Measurements from ENCODE around the gene QPCT.
A peak's percentile ranks its signal among the peaks of the same experiment; 100 is the strongest.

The QPCT gene

GRCh38 chr2:37324786-37325624, 19.4 kb upstream of the QPCT start, which contains the start of gene PRKD3:
TSS of gene PRKD3 (minus strand) at chr2:37324833. CDS start at chr2:37316524, 8,309 bp downstream.
- DNase-seq (ENCODE audit: low read depth): peak; percentile 42
- TF ChIP-seq CTCF (IDR thresholded peaks at IDR 0.05; ENCODE audit: low read length, missing control alignments): no peak
- peak within 1 kb of the TSS; percentile 77 for H3K4me3 ChIP-seq (replicated peaks; ENCODE audit: low read depth, low read length)

- no peak for TF ChIP-seq CTCF (IDR thresholded peaks at IDR 0.05; ENCODE audit: low read length, missing control alignments)
- H3K4me3 ChIP-seq (replicated peaks; ENCODE audit: low read depth, low read length): peak overlapping the region; percentile 77
- no peak for DNase-seq (ENCODE audit: low read depth)
Measured at GRCh38 chr2:37325625-37326071, 18.8 kb upstream of the QPCT start.

- peak; percentile 91 for DNase-seq (ENCODE audit: low read depth)
- TF ChIP-seq CTCF (IDR thresholded peaks at IDR 0.05; ENCODE audit: low read length, missing control alignments): no peak
- H3K4me3 ChIP-seq (replicated peaks; ENCODE audit: low read depth, low read length): peak overlapping the region; percentile 36
Measured at GRCh38 chr2:37326285-37326684, 18.1 kb upstream of the QPCT start.

GRCh38 chr2:37326866-37327634, 17.4 kb upstream of the QPCT start:
- TF ChIP-seq CTCF (IDR thresholded peaks at IDR 0.05; ENCODE audit: low read length, missing control alignments): no peak
- no peak overlapping the region for H3K4me3 ChIP-seq (replicated peaks; ENCODE audit: low read depth, low read length)
- DNase-seq (ENCODE audit: low read depth): no peak

- H3K4me3 ChIP-seq (replicated peaks; ENCODE audit: low read depth, low read length): no peak overlapping the region
- DNase-seq (ENCODE audit: low read depth): no peak
- no peak for TF ChIP-seq CTCF (IDR thresholded peaks at IDR 0.05; ENCODE audit: low read length, missing control alignments)
Measured at GRCh38 chr2:37330681-37331080, 13.7 kb upstream of the QPCT start.

GRCh38 chr2:37332560-37332959, 11.9 kb upstream of the QPCT start:
- no peak overlapping the region for H3K4me3 ChIP-seq (replicated peaks; ENCODE audit: low read depth, low read length)
- TF ChIP-seq CTCF (IDR thresholded peaks at IDR 0.05; ENCODE audit: low read length, missing control alignments): no peak
- DNase-seq (ENCODE audit: low read depth): no peak
